Fibroblast of lung (primary cell): Measurements from ENCODE around the gene NKX3-2.

Experiments
- EZH2 ChIP-seq: IDR thresholded peaks from 2 replicates; pipeline ENCODE4 v1.5.1; 2012; ENCODE audit warnings: low read length, control low read depth, mild to moderate bottlenecking; ENCODE audit errors: missing control alignments
- TF ChIP-seq, protein P1 (sequence below), 2 donors: IDR thresholded peaks in 1 of 2; conservative IDR thresholded peaks in 1 of 2; 1 replicate in 1 of 2; 2 replicates in 1 of 2; pipeline ENCODE4 v1.5.1; 2011 to 2012; ENCODE audit warnings: low read length in 2 of 2, control low read depth in 1 of 2, inconsistent platforms in 1 of 2, low read depth in 1 of 2, mild to moderate bottlenecking in 1 of 2

DNA sequence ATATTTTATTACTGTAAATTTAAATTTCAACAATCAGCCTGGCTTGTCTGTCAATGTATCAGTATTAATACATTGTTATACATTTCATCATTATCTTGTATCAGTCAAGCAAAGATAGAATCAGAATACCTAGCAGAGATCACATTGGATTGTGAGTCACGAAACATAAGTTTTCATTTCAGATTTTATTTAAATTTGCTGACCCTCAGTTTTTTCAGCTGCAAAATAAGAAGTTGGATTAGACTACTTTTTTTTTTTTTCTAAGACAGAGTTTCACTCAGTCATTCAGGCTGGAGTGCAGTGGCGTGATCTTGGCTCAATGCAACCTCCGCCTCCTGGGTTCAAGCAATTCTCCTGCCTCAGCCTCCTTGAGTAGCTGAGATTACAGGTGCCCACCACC, 33.4 kb upstream of the NKX3-2 start:
- no peak for TF ChIP-seq EZH2
- TF ChIP-seq, protein P1, sequence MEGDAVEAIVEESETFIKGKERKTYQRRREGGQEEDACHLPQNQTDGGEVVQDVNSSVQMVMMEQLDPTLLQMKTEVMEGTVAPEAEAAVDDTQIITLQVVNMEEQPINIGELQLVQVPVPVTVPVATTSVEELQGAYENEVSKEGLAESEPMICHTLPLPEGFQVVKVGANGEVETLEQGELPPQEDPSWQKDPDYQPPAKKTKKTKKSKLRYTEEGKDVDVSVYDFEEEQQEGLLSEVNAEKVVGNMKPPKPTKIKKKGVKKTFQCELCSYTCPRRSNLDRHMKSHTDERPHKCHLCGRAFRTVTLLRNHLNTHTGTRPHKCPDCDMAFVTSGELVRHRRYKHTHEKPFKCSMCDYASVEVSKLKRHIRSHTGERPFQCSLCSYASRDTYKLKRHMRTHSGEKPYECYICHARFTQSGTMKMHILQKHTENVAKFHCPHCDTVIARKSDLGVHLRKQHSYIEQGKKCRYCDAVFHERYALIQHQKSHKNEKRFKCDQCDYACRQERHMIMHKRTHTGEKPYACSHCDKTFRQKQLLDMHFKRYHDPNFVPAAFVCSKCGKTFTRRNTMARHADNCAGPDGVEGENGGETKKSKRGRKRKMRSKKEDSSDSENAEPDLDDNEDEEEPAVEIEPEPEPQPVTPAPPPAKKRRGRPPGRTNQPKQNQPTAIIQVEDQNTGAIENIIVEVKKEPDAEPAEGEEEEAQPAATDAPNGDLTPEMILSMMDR (conservative IDR thresholded peaks at IDR 0.05 in 1 of 2, IDR thresholded peaks at IDR 0.05 in 1 of 2; ENCODE audit: low read depth in 1 of 2, low read length in 2 of 2) = no peak
